GM21717 (cell line): Measurements from ENCODE around the gene NFKBIE.

ENCODE experiments used
- ATAC-seq: cut with Tn5 transposase; IDR thresholded peaks from one replicate; pipeline ENCODE4 v1.9.1; 2021; ENCODE audit warnings: mild to moderate bottlenecking, moderate library complexity; ENCODE audit not compliant: unreplicated experiment

NFKBIE gene

GRCh38 chr6:44297063-44298038 is 32.0 kb upstream of the NFKBIE start:
- no peak for ATAC-seq

GRCh38 chr6:44294832-44295791 is 29.8 kb upstream of the NFKBIE start:
- no peak for ATAC-seq

GRCh38 chr6:44292661-44293365 is 27.5 kb upstream of the NFKBIE start:
- no peak for ATAC-seq

GRCh38 chr6:44291841-44292240 is 26.5 kb upstream of the NFKBIE start:
- no peak for ATAC-seq

GRCh38 chr6:44289726-44290260 is 24.4 kb upstream of the NFKBIE start:
- ATAC-seq: no peak

GRCh38 chr6:44286747-44287146 is 21.4 kb upstream of the NFKBIE start:
- no peak for ATAC-seq

GRCh38 chr6:44286285-44286565 is 20.9 kb upstream of the NFKBIE start:
- ATAC-seq: no peak

GRCh38 chr6:44285552-44286284 is 20.4 kb upstream of the NFKBIE start:
- ATAC-seq: no peak

GRCh38 chr6:44284867-44285266 is 19.5 kb upstream of the NFKBIE start:
- no peak for ATAC-seq

- ATAC-seq: no peak
Observed at GRCh38 chr6:44284121-44284520, 18.8 kb upstream of the NFKBIE start.

- no peak for ATAC-seq
Observed at GRCh38 chr6:44278774-44279697, 13.7 kb upstream of the NFKBIE start.

GRCh38 chr6:44278315-44278714 is 13.0 kb upstream of the NFKBIE start:
- ATAC-seq: no peak

- ATAC-seq: no peak
Observed at GRCh38 chr6:44277763-44278162, 12.4 kb upstream of the NFKBIE start.

- no peak for ATAC-seq
Observed at GRCh38 chr6:44276667-44277640, 11.6 kb upstream of the NFKBIE start.

- no peak for ATAC-seq
Observed at GRCh38 chr6:44275749-44276648, 10.6 kb upstream of the NFKBIE start.

- no peak for ATAC-seq
Observed at GRCh38 chr6:44275271-44275748, 10.0 kb upstream of the NFKBIE start.

- ATAC-seq: no peak
Observed at GRCh38 chr6:44273617-44274016, 8.3 kb upstream of the NFKBIE start.
